ENCODE data around the gene SCRN2. TPM values are rescaled to one million over a fixed set of nuclear protein-coding genes. Genes with fewer than 3 reads are reported as not detected.
A peak's percentile ranks its signal among the peaks of the same experiment; 100 is the strongest.

The SCRN2 gene
- total and polyA plus RNA-seq, 8 donors = 7.0 to 44.9 (median 28.8) TPM

- TF ChIP-seq CTCF (IDR thresholded peaks at IDR 0.05) (no peak), POLR2AphosphoS5 (IDR thresholded peaks at IDR 0.05) (no peak), POLR2A (IDR thresholded peaks at IDR 0.05) (no peak), EP300 (IDR thresholded peaks at IDR 0.05) (no peak)
- 73 to 81% (median 77%) methylated on average over 6 of the region's 6 CpGs for WGBS, 5 donors
- Histone ChIP-seq H3K4me3 (no peak overlapping the region), H3K27ac (no peak overlapping the region), H3K36me3 (peaks cover 25 to 31% (median 28%) of the 10 kb centered on the region in 4 donors), H3K27me3 (no peaks in the 10 kb centered on the region), H3K4me1 (peaks cover 0 to 8% (median under 1%) of the 10 kb centered on the region in 4 donors), H3K9me3 (no peaks in the 10 kb centered on the region)
- DNase-seq = peak in 1 of 2 donors; percentile 7
- intact Hi-C loops (cut with DNase I; ENCODE audit: low total_unique reads) = no loop called here
Observed at GRCh38 chr17:47803751-47804150, 37.3 kb downstream of the SCRN2 start.

- no peak for TF ChIP-seq EP300 (IDR thresholded peaks at IDR 0.05)
- TF ChIP-seq POLR2AphosphoS5 (IDR thresholded peaks at IDR 0.05) = no peak
- no peak for TF ChIP-seq POLR2A (IDR thresholded peaks at IDR 0.05)
- TF ChIP-seq CTCF (IDR thresholded peaks at IDR 0.05) = no peak
- 52 to 73% (median 63%) methylated on average over 5 of the region's 5 CpGs for WGBS, 5 donors
Observed at GRCh38 chr17:47803201-47803600, 37.9 kb downstream of the SCRN2 start.

GRCh38 chr17:47802341-47803022 lies 38.6 kb downstream of the SCRN2 start:
- peak; percentile 64 to 70 for DNase-seq
- peak in 4 of 7 experiments; percentile 32 to 43 (median 38) for TF ChIP-seq CTCF (IDR thresholded peaks at IDR 0.05)
- TF ChIP-seq EP300 (IDR thresholded peaks at IDR 0.05) = no peak
- Histone ChIP-seq H3K9me3 (no peaks in the 10 kb centered on the region), H3K36me3 (peaks cover 12 to 19% (median 15%) of the 10 kb centered on the region in 4 donors), H3K27ac (no peak overlapping the region), H3K27me3 (no peaks in the 10 kb centered on the region), H3K4me1 (no peaks in the 10 kb centered on the region), H3K4me3 (no peak overlapping the region)
- intact Hi-C loops (cut with DNase I; ENCODE audit: low total_unique reads) = no loop called here
- 29 to 36% (median 30%) methylated on average over 9 of the region's 9 CpGs for WGBS, 5 donors

More at GRCh38 chr17:47803201-47803600, 37.9 kb downstream of the SCRN2 start:
- Histone ChIP-seq H3K27ac (no peak overlapping the region), H3K9me3 (no peaks in the 10 kb centered on the region), H3K4me3 (no peak overlapping the region), H3K4me1 (peaks cover 0 to 2% (median 0%) of the 10 kb centered on the region in 4 donors), H3K27me3 (no peaks in the 10 kb centered on the region), H3K36me3 (peaks cover 20 to 26% (median 23%) of the 10 kb centered on the region in 4 donors)
- no peak for DNase-seq
- intact Hi-C loops (cut with DNase I; ENCODE audit: low total_unique reads) = no loop called here

GRCh38 chr17:47801906-47802305 lies 39.2 kb downstream of the SCRN2 start:
- H3K9me3 ChIP-seq = no peaks in the 10 kb centered on the region
- 36 to 53% (median 44%) methylated on average over 6 of the region's 6 CpGs for WGBS, 5 donors
- TF ChIP-seq POLR2AphosphoS5 (IDR thresholded peaks at IDR 0.05) (no peak), POLR2A (IDR thresholded peaks at IDR 0.05) (no peak), EP300 (IDR thresholded peaks at IDR 0.05) (no peak), CTCF (IDR thresholded peaks at IDR 0.05) (no peak)
- peaks cover 7 to 13% (median 10%) of the 10 kb centered on the region in 4 donors for H3K36me3 ChIP-seq
- peaks cover 0 to 2% (median 0%) of the 10 kb centered on the region in 3 donors for H3K27me3 ChIP-seq
- no peak overlapping the region for H3K27ac ChIP-seq
- DNase-seq = no peak
- no peaks in the 10 kb centered on the region for H3K4me1 ChIP-seq
- intact Hi-C loops (cut with DNase I; ENCODE audit: low total_unique reads) = no loop called here
- no peak overlapping the region for H3K4me3 ChIP-seq
